RWPE1 (cell line): ENCODE results near the gene ESR1.
A peak's percentile ranks its signal among the peaks of the same experiment; 100 is the strongest.

Experiments
- CTCF ChIA-PET: fragments of 350-600 bp; sonication (Branson Sonifier 250); formaldehyde crosslinking; extraction: SDS; loops from one replicate; lab custom pipeline; 2021; lab: Yijun Ruan, JAX
- POLR2A ChIA-PET: fragments of 400-600 bp; formaldehyde crosslinking; extraction: SDS; loops from one replicate; lab custom pipeline; 2020; ENCODE audit warnings: antibody characterized with exemption; ENCODE audit not compliant: low non-redundant PET; lab: Yijun Ruan, JAX
- DNase-seq: peaks from one replicate; pipeline ENCODE4 v3.0.0; 2012; ENCODE audit warnings: low spot score
- H3K27ac ChIP-seq: fragments of 450-650 bp; 2 replicates; pipeline ENCODE4 v1.5.1; 2017
- CTCF ChIP-seq: fragments of 450-650 bp; conservative IDR thresholded peaks from 2 replicates; pipeline ENCODE4 v1.5.1; 2017; ENCODE audit warnings: low read depth, mild to moderate bottlenecking

Gene ESR1

GRCh38 chr6:151765444-151765886 lies 42.0 kb upstream of the ESR1 start:
- peak; percentile 75 for DNase-seq
- H3K27ac ChIP-seq, result no peak overlapping the region
- POLR2A ChIA-PET, result no interaction called here
- peak; percentile 72 for TF ChIP-seq CTCF
- CTCF ChIA-PET, result interaction anchor here (0.5 to 1.3 kb wide), 11 partner anchors 13 to 1176 kb away, joined by 3 to 6 read pairs (median 3); partner anchors contain the start of gene ESR1

GRCh38 chr6:151772446-151772845 lies 35.0 kb upstream of the ESR1 start:
- no peak for TF ChIP-seq CTCF
- DNase-seq, result no peak
- ChIA-PET CTCF (no interaction called here), POLR2A (no interaction called here)
- H3K27ac ChIP-seq, result no peak overlapping the region

GRCh38 chr6:151773382-151773781 lies 34.1 kb upstream of the ESR1 start:
- no peak overlapping the region for H3K27ac ChIP-seq
- TF ChIP-seq CTCF, result no peak
- ChIA-PET CTCF (no interaction called here), POLR2A (no interaction called here)
- DNase-seq, result no peak

GRCh38 chr6:151782560-151782959 lies 24.9 kb upstream of the ESR1 start:
- ChIA-PET POLR2A (no interaction called here), CTCF (no interaction called here)
- no peak for DNase-seq
- no peak overlapping the region for H3K27ac ChIP-seq
- no peak for TF ChIP-seq CTCF

GRCh38 chr6:151783692-151784091 lies 23.8 kb upstream of the ESR1 start:
- POLR2A ChIA-PET, result no interaction called here
- no peak for TF ChIP-seq CTCF
- no peak overlapping the region for H3K27ac ChIP-seq
- CTCF ChIA-PET, result no interaction called here
- no peak for DNase-seq

GRCh38 chr6:151784441-151785214 lies 22.9 kb upstream of the ESR1 start:
- TF ChIP-seq CTCF, result no peak
- peak; percentile 51 for DNase-seq
- POLR2A ChIA-PET, result no interaction called here
- no peak overlapping the region for H3K27ac ChIP-seq
- CTCF ChIA-PET, result no interaction called here
